Glomerular visceral epithelial cell (primary cell): ENCODE measurements around the gene ANO9.

Experiments
- DNase-seq: peaks from one replicate; pipeline ENCODE4 v3.0.0-alpha.2; 2016; ENCODE audit errors: extremely low spot score

ANO9 gene

GRCh38 chr11:452916-453527 lies 11.2 kb upstream of the ANO9 start:
- DNase-seq = no peak

GRCh38 chr11:452203-452744 lies 10.5 kb upstream of the ANO9 start:
- no peak for DNase-seq

- no peak for DNase-seq
Measured at GRCh38 chr11:451738-452137, 9.9 kb upstream of the ANO9 start.

GRCh38 chr11:450809-451451 lies 9.1 kb upstream of the ANO9 start:
- DNase-seq = peak; percentile 68

GRCh38 chr11:449889-450808 lies 8.3 kb upstream of the ANO9 start, which contains the start of gene PTDSS2:
PTDSS2 (plus strand) TSS chr11:450279; CDS start chr11:450456, 177 bp downstream.
- DNase-seq = peak; percentile 91

GRCh38 chr11:447923-448731 lies 6.3 kb upstream of the ANO9 start:
- peak; percentile 89 for DNase-seq

- DNase-seq = no peak
Measured at GRCh38 chr11:446891-447290, 5.1 kb upstream of the ANO9 start.

GRCh38 chr11:445765-446588 lies 4.2 kb upstream of the ANO9 start:
- no peak for DNase-seq

GRCh38 chr11:444396-445144 lies 2.8 kb upstream of the ANO9 start:
- peak; percentile 53 for DNase-seq

- no peak for DNase-seq
Measured at GRCh38 chr11:443542-444199, 1.9 kb upstream of the ANO9 start.

- no peak for DNase-seq
Measured at GRCh38 chr11:442611-443081, 835 bp upstream of the ANO9 start.

GRCh38 chr11:441043-441417 lies 781 bp downstream of the ANO9 start:
- DNase-seq = no peak

- no peak for DNase-seq
Measured at GRCh38 chr11:440065-441042, 1.5 kb downstream of the ANO9 start.

- no peak for DNase-seq
Measured at GRCh38 chr11:439315-440064, 2.3 kb downstream of the ANO9 start.

- no peak for DNase-seq
Measured at GRCh38 chr11:438101-438844, 3.5 kb downstream of the ANO9 start.

GRCh38 chr11:437228-437870 lies 4.5 kb downstream of the ANO9 start:
- DNase-seq = no peak
